ENCODE results near the gene C14orf180.
A peak's percentile ranks its signal among the peaks of the same experiment; 100 is the strongest.

The C14orf180 gene

GRCh38 chr14:104579507-104579906 lies at the start of gene C14orf180:
Gene C14orf180 (plus strand): TSS chr14:104579764. CDS start chr14:104586431, 6,667 bp downstream.
- DNase-seq (ENCODE audit: low read depth): no peak
- no peak within 1 kb of the TSS for H3K4me3 ChIP-seq (ENCODE audit: low read depth, low read length)
- no peak for TF ChIP-seq CTCF (IDR thresholded peaks at IDR 0.05; ENCODE audit: control insufficient read depth, extremely low read depth, insufficient read depth)

GRCh38 chr14:104530646-104531045 lies 48.9 kb upstream of the C14orf180 start:
- DNase-seq (ENCODE audit: low read depth): no peak
- no peak for TF ChIP-seq CTCF (IDR thresholded peaks at IDR 0.05; ENCODE audit: control insufficient read depth, extremely low read depth, insufficient read depth)
- H3K4me3 ChIP-seq (ENCODE audit: low read depth, low read length): no peak overlapping the region

- TF ChIP-seq CTCF (IDR thresholded peaks at IDR 0.05; ENCODE audit: control insufficient read depth, extremely low read depth, insufficient read depth): no peak
- H3K4me3 ChIP-seq (ENCODE audit: low read depth, low read length): no peak overlapping the region
- no peak for DNase-seq (ENCODE audit: low read depth)
These were observed 48.0 kb upstream of the C14orf180 start for GRCh38 chr14:104531421-104532190.

- no peak for DNase-seq (ENCODE audit: low read depth)
These were observed 47.4 kb upstream of the C14orf180 start for GRCh38 chr14:104532191-104532555.

GRCh38 chr14:104534036-104534435 lies 45.5 kb upstream of the C14orf180 start:
- TF ChIP-seq CTCF (IDR thresholded peaks at IDR 0.05; ENCODE audit: control insufficient read depth, extremely low read depth, insufficient read depth): no peak
- H3K4me3 ChIP-seq (ENCODE audit: low read depth, low read length): no peak overlapping the region
- DNase-seq (ENCODE audit: low read depth): no peak

More at GRCh38 chr14:104532191-104532555, 47.4 kb upstream of the C14orf180 start:
- H3K4me3 ChIP-seq (ENCODE audit: low read depth, low read length): no peak overlapping the region
- no peak for TF ChIP-seq CTCF (IDR thresholded peaks at IDR 0.05; ENCODE audit: control insufficient read depth, extremely low read depth, insufficient read depth)

GRCh38 chr14:104536942-104537612 lies 42.5 kb upstream of the C14orf180 start:
- no peak overlapping the region for H3K4me3 ChIP-seq (ENCODE audit: low read depth, low read length)
- TF ChIP-seq CTCF (IDR thresholded peaks at IDR 0.05; ENCODE audit: control insufficient read depth, extremely low read depth, insufficient read depth): no peak
- DNase-seq (ENCODE audit: low read depth): peak; percentile 50
